Fibroblast of mammary gland (primary cell): ENCODE results near the gene KRT23.

Source experiments
- DNase-seq: peaks from one replicate; pipeline ENCODE4 v3.0.0-alpha.2; 2010; ENCODE audit warnings: low read depth
- H3K4me3 ChIP-seq: 2 replicates; pipeline ENCODE4 v1.5.1; 2011; ENCODE audit warnings: low read depth, mild to moderate bottlenecking, low read length, moderate library complexity; ENCODE audit not compliant: control insufficient read depth
- TF ChIP-seq, protein P1 (sequence below): conservative IDR thresholded peaks from 2 replicates; pipeline ENCODE4 v1.5.1; 2011; ENCODE audit warnings: low read depth, low read length, inconsistent platforms; ENCODE audit not compliant: control insufficient read depth, insufficient read depth

KRT23 gene

DNA sequence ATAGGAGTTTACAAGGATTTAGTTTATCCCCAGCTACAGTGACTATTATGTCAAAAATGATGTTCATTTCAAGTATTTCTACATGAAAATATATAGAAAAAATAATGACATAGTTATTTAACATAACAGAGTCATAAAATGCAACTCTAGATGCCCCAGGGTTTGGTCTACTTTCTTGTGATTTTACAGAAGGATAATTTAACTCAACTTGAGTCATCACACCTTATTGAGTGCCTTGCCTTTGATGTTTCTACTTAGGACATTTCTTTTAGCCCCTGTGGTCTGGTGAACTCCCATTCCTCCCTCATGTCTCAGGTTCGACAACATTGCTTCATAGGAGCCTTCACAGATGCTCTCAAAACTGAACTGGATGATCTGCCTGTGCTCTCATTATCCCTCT is 54.4 kb downstream of the KRT23 start:
- TF ChIP-seq, protein P1, sequence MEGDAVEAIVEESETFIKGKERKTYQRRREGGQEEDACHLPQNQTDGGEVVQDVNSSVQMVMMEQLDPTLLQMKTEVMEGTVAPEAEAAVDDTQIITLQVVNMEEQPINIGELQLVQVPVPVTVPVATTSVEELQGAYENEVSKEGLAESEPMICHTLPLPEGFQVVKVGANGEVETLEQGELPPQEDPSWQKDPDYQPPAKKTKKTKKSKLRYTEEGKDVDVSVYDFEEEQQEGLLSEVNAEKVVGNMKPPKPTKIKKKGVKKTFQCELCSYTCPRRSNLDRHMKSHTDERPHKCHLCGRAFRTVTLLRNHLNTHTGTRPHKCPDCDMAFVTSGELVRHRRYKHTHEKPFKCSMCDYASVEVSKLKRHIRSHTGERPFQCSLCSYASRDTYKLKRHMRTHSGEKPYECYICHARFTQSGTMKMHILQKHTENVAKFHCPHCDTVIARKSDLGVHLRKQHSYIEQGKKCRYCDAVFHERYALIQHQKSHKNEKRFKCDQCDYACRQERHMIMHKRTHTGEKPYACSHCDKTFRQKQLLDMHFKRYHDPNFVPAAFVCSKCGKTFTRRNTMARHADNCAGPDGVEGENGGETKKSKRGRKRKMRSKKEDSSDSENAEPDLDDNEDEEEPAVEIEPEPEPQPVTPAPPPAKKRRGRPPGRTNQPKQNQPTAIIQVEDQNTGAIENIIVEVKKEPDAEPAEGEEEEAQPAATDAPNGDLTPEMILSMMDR: no peak
- H3K4me3 ChIP-seq: no peak overlapping the region
- DNase-seq: no peak

DNA sequence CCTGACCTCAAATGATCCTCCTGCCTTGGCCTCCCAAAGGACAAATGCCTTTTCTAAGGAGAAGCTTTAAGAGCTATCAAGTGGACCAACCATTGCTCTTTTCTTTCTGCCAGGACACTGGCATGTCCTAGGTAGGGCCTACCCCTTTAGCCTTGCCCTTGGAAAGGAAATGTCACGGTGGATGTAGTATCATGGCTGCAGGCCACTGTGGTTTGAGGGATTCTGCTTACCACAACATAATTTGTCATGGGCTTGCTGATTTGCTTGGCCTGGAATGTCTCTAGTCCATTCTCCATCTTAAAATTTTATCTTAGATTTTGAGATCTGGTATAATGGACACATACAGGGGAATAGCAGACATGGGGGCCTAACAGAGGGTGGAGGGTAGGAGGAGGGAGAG is 58.4 kb downstream of the KRT23 start:
- H3K4me3 ChIP-seq: no peak overlapping the region
- TF ChIP-seq, protein P1: no peak
- no peak for DNase-seq

DNA sequence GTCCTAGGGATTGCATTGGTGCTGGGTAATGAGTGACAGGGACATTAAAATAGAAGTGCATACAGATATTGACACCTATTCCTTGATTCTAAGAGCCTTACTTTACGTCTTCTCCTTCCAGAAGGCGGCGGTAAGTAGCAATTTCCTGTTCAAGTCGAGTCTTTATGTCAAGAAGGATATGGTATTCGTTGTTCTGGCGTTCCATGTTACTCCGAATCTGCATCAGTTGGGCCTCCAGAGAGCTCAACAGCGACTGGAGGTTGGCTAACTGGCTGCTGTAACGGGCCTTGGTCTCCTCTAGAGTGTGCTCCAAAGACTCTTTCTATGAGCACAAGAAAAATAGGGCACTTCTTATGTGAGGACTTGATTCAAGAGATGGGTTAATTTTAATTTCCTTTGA is 59.4 kb downstream of the KRT23 start:
- no peak for DNase-seq
- TF ChIP-seq, protein P1: no peak
- no peak overlapping the region for H3K4me3 ChIP-seq

DNA sequence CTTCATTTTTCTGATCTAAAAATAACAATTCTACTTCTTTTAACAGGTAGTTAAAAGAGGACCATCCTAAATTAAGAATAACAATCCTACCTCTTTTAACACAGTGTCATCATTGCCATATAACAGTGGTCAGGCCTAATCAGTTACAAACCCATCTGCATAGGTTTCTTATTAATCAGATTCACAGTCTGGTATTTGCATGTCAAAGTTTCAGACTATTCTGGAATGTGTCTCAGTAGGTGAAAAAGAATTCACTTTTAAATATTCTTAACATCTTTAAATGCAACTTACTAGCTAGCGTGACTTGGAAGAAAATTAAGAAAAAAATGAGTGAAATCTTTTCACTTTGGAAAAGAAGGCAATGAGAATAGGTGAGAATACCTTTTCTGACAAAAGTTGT is 63.6 kb downstream of the KRT23 start:
- H3K4me3 ChIP-seq: no peak overlapping the region
- no peak for DNase-seq
- TF ChIP-seq, protein P1: no peak

DNA sequence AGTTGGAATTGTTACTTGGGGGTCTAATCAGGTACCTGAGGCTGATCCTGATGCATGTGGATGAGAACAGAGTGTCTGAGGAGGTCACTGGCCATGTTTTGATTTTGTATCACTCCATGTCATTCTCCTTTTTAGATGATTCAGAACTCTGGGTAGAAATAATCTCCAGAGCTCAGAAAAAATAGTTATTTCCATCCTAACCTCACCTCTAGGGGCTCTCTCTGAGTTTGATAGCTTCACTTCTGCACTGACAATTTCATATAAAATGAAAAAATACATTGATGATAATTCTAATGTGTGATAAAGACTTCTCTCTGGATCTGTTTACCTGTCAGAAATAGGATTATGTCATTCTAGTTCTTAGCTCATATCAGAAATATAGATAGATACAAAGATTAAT is 64.2 kb downstream of the KRT23 start:
- TF ChIP-seq, protein P1: no peak
- H3K4me3 ChIP-seq: no peak overlapping the region
- no peak for DNase-seq
